DMS79 (cell line): ENCODE results near the gene ERC1.
"Not testable (repeated sequence)": the region's sequence is repeated elsewhere in the genome, so short reads cannot be mapped to it uniquely, and the experiment has no call there.

Experiments
- DNase-seq: peaks from one replicate; lab custom pipeline; 2025; lab: John Stamatoyannopoulos, UW

ERC1 gene

GRCh38 chr12:1130164-1130563, 139.1 kb downstream of the ERC1 start:
- DNase-seq = no peak

- no peak for DNase-seq
These were observed 139.5 kb downstream of the ERC1 start for GRCh38 chr12:1130571-1130970.

- no peak for DNase-seq
These were observed 140.8 kb downstream of the ERC1 start for GRCh38 chr12:1131811-1132224.

GRCh38 chr12:1132311-1132710, 141.3 kb downstream of the ERC1 start:
- DNase-seq = no peak

- DNase-seq = no peak
These were observed 147.7 kb downstream of the ERC1 start for GRCh38 chr12:1138691-1139090.

- not testable (repeated sequence) for DNase-seq
These were observed 155.7 kb downstream of the ERC1 start for GRCh38 chr12:1146758-1147157.

GRCh38 chr12:1147821-1148220, 156.8 kb downstream of the ERC1 start:
- DNase-seq = no peak

GRCh38 chr12:1157046-1157445, 166.0 kb downstream of the ERC1 start:
- no peak for DNase-seq

- DNase-seq = no peak
These were observed 170.2 kb downstream of the ERC1 start for GRCh38 chr12:1161197-1161596.

- DNase-seq = peak; percentile 57
These were observed 171.2 kb downstream of the ERC1 start for GRCh38 chr12:1162081-1162760.

- no peak for DNase-seq
These were observed 176.8 kb downstream of the ERC1 start for GRCh38 chr12:1167784-1168183.

- DNase-seq = no peak
These were observed 179.4 kb downstream of the ERC1 start for GRCh38 chr12:1170411-1170810.

GRCh38 chr12:1171657-1172408, 180.8 kb downstream of the ERC1 start:
- peak; percentile 14 for DNase-seq

- DNase-seq = no peak
These were observed 183.0 kb downstream of the ERC1 start for GRCh38 chr12:1173781-1174617.

GRCh38 chr12:1174659-1175058, 183.6 kb downstream of the ERC1 start:
- no peak for DNase-seq

- no peak for DNase-seq
These were observed 185.2 kb downstream of the ERC1 start for GRCh38 chr12:1176191-1176590.

GRCh38 chr12:1179128-1179527, 188.1 kb downstream of the ERC1 start:
- DNase-seq = no peak

- no peak for DNase-seq
These were observed 191.0 kb downstream of the ERC1 start for GRCh38 chr12:1182069-1182468.

GRCh38 chr12:1184402-1184801, 193.4 kb downstream of the ERC1 start:
- DNase-seq = no peak

- DNase-seq = no peak
These were observed 194.6 kb downstream of the ERC1 start for GRCh38 chr12:1185460-1186182.

GRCh38 chr12:1186298-1186697, 195.3 kb downstream of the ERC1 start:
- DNase-seq = no peak

GRCh38 chr12:1188016-1188415, 197.0 kb downstream of the ERC1 start:
- no peak for DNase-seq
